Measurements from ENCODE around the gene TGFBR3L. TPM values are rescaled to one million over a fixed set of nuclear protein-coding genes. Genes with fewer than 3 reads are reported as not detected.
A peak's percentile ranks its signal among the peaks of the same experiment; 100 is the strongest.

The TGFBR3L gene
- total RNA-seq, 1 experiment from 2014 or later = 4.1 TPM

DNA sequence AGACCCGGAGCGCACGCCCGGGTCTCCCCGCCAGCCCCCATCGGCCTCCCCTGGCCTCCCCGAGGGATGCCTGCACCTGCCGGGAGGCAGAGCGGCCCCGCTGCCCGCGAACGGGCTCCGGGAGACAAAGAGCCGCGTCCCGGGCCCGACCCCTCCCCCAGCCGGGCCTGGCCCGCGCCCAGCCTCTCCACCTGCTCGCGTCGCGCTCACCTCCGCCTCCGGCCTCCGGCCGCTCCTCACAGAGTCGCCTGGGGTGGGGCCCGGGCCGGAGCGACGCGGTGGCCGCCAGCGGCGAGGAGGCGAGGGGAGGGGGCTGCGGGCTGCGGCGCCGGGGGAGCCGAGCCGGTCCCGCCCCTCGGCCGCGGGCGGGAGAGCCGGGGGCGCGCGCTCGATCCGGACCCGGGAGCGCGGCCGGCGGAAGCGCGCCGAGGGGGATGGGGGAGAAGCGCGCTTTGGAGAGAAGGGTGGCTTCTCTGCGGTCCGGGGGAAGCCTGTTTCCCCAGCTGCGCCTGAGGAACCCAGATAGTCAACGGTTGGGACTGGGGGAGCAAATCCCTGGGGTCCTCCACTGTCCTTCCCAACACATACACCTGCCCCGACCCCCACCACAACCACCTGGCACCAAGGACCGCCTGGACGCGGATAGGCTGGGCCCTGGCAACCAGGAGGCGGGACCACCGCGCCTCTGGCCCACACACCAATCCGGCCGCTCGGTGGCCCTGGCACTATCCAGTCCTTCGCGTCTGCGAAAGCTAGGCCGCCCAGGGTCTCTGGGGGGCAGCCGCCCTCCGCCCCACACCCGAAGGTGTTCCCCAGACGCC lies 40.3 kb upstream of the TGFBR3L start, which contains the start of gene PRR36 (continued):
- TF ChIP-seq ZNF121 (CRISPR knock-in tag; IDR thresholded peaks at IDR 0.05) (no peak), FOXJ3 (CRISPR knock-in tag; IDR thresholded peaks at IDR 0.05; ENCODE audit: borderline replicate concordance) (no peak), TP53 (CRISPR knock-in tag; IDR thresholded peaks at IDR 0.05) (0 out of 2 replicates have a peak, but pooled peaks have one; percentile 46), NFYB (CRISPR knock-in tag; conservative IDR thresholded peaks at IDR 0.05; ENCODE audit: low read depth) (peak; percentile 89)

DNA sequence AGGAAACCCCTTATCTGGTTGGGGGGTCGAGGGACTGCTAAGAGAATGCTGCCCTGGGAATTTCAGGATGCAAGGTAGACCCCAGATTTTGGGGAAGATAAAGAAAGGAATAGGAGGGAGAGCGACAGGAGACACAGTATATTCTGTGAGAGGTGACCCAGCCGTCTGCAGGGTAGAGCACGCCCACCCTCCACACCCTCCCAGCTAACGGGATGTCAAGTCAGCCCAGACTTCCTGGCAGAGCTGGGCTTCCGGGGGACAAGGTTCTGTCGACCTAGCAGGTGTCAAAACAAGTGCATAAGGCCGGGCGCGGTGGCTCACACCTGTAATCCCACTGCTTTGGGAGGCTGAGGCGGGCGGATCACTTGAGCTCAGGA lies 39.7 kb upstream of the TGFBR3L start:
- TF ChIP-seq TEAD1 (CRISPR knock-in tag; IDR thresholded peaks at IDR 0.05) (no peak), MAX (CRISPR knock-in tag; IDR thresholded peaks at IDR 0.05) (no peak; the same call in 1 of the 2 replicates), IRF2 (CRISPR knock-in tag; IDR thresholded peaks at IDR 0.05; ENCODE audit: borderline replicate concordance, low read depth) (no peak), MLX (CRISPR knock-in tag; IDR thresholded peaks at IDR 0.05) (no peak), NFATC4 (CRISPR knock-in tag; IDR thresholded peaks at IDR 0.05) (no peak), ZNF281 (CRISPR knock-in tag; IDR thresholded peaks at IDR 0.05) (no peak), ZNF425 (CRISPR knock-in tag; conservative IDR thresholded peaks at IDR 0.05) (no peak), MXD4 (CRISPR knock-in tag; IDR thresholded peaks at IDR 0.05; ENCODE audit: borderline replicate concordance) (no peak), ZNF416 (CRISPR knock-in tag; IDR thresholded peaks at IDR 0.05) (no peak), JUN (CRISPR knock-in tag; IDR thresholded peaks at IDR 0.05) (no peak), NR3C1 (CRISPR knock-in tag; conservative IDR thresholded peaks at IDR 0.05; ENCODE audit: low read depth) (no peak), E2F5 (CRISPR knock-in tag; IDR thresholded peaks at IDR 0.05) (no peak), E2F4 (CRISPR knock-in tag; IDR thresholded peaks at IDR 0.05; ENCODE audit: borderline replicate concordance, low read depth) (no peak), CREM (CRISPR knock-in tag; IDR thresholded peaks at IDR 0.05) (no peak), CBFB (CRISPR knock-in tag; IDR thresholded peaks at IDR 0.05; ENCODE audit: low read depth) (no peak), ZNF219 (CRISPR knock-in tag; IDR thresholded peaks at IDR 0.05; ENCODE audit: borderline replicate concordance) (no peak), FOXK1 (CRISPR knock-in tag; IDR thresholded peaks at IDR 0.05) (no peak), NFYB (CRISPR knock-in tag; conservative IDR thresholded peaks at IDR 0.05; ENCODE audit: low read depth) (no peak)

More for the DNA sequence above, 39.7 kb upstream of the TGFBR3L start:
- no peak for ATAC-seq
- Mint-ChIP-seq H3K27me3 (ENCODE audit: low read depth) (peaks cover 36% of the 10 kb centered on the region), H3K9me3 (no peaks in the 10 kb centered on the region), H3K4me3 (peak overlapping the region; percentile 73), H3K36me3 (no peaks in the 10 kb centered on the region), H3K4me1 (peaks cover 19% of the 10 kb centered on the region), H3K27ac (no peak overlapping the region)
- CTCF ChIA-PET = interaction anchor here (0.6 to 3.4 kb wide), 12 partner anchors 9 to 307 kb away, joined by 3 to 19 read pairs (median 4); partner anchors contain the start of genes LRRC8E and MAP2K7
- peak; percentile 35 for DNase-seq (ENCODE audit: low spot score)
- POLR2A ChIA-PET = interaction anchor here (0.9 to 1.0 kb wide), 3 partner anchors 12 to 47 kb away, joined by 3 read pairs; partner anchors contain the start of gene SNAPC2
